Fibroblast of mammary gland (primary cell): ENCODE data around the gene TNFRSF6B.
A peak's percentile ranks its signal among the peaks of the same experiment; 100 is the strongest.

Source experiments
- DNase-seq: peaks from one replicate; pipeline ENCODE4 v3.0.0-alpha.2; 2010; ENCODE audit warnings: low read depth
- H3K4me3 ChIP-seq: 2 replicates; pipeline ENCODE4 v1.5.1; 2011; ENCODE audit warnings: low read depth, mild to moderate bottlenecking, low read length, moderate library complexity; ENCODE audit not compliant: control insufficient read depth
- CTCF ChIP-seq: conservative IDR thresholded peaks from 2 replicates; pipeline ENCODE4 v1.5.1; 2011; ENCODE audit warnings: low read depth, low read length, inconsistent platforms; ENCODE audit not compliant: control insufficient read depth, insufficient read depth

Gene TNFRSF6B

GRCh38 chr20:63686492-63687321, 9.7 kb upstream of the TNFRSF6B start:
- DNase-seq: peak; percentile 90
- TF ChIP-seq CTCF: no peak
- H3K4me3 ChIP-seq: no peak overlapping the region

- no peak overlapping the region for H3K4me3 ChIP-seq
- TF ChIP-seq CTCF: no peak
- DNase-seq: no peak
Measured at GRCh38 chr20:63687419-63688178, 8.9 kb upstream of the TNFRSF6B start.

GRCh38 chr20:63688228-63689045, 8.0 kb upstream of the TNFRSF6B start:
- H3K4me3 ChIP-seq: no peak overlapping the region
- no peak for DNase-seq
- TF ChIP-seq CTCF: no peak

GRCh38 chr20:63689046-63690002, 7.1 kb upstream of the TNFRSF6B start:
- no peak overlapping the region for H3K4me3 ChIP-seq
- no peak for DNase-seq

GRCh38 chr20:63690003-63690897, 6.2 kb upstream of the TNFRSF6B start:
- DNase-seq: no peak
- H3K4me3 ChIP-seq: no peak overlapping the region
- no peak for TF ChIP-seq CTCF

More at GRCh38 chr20:63689046-63690002, 7.1 kb upstream of the TNFRSF6B start:
- no peak for TF ChIP-seq CTCF
